HepG2 (cell line): Measurements from ENCODE around the gene CHMP1A. TPM values are rescaled to one million over a fixed set of nuclear protein-coding genes. Genes with fewer than 3 reads are reported as not detected.

Experiments used
- AGO1 ChIP-seq: fragments of 200-400 bp; formaldehyde crosslinking; IDR thresholded peaks from 2 replicates; pipeline ENCODE4 v1.6.1; 2017; ENCODE audit warnings: mild to moderate bottlenecking, low read depth, low read length, moderate library complexity; ENCODE audit not compliant: poor library complexity, severe bottlenecking
- EED ChIP-seq: sonication (generic); formaldehyde crosslinking; IDR thresholded peaks from 2 replicates; pipeline ENCODE4 v1.5.0; 2020; ENCODE audit warnings: mild to moderate bottlenecking, missing genetic modification reagents
- EP300 ChIP-seq, 3 experiments: sonication (generic) in 1 of 3; formaldehyde crosslinking in 1 of 3; IDR thresholded peaks; 2 replicates each; pipeline versions ENCODE4 v1.5.1 to v1.6.1; 2011 to 2020; ENCODE audit warnings: low read depth in 2 of 3, low read length in 2 of 3, borderline replicate concordance in 1 of 3, improper control_type of control experiment in 1 of 3, mild to moderate bottlenecking in 1 of 3, missing genetic modification reagents in 1 of 3, moderate library complexity in 1 of 3
- FOXO4 ChIP-seq: sonication (generic); formaldehyde crosslinking; conservative IDR thresholded peaks from 2 replicates; pipeline ENCODE4 v1.8.1; 2023; ENCODE audit warnings: missing genetic modification reagents
- MIER3 ChIP-seq: IDR thresholded peaks from 2 replicates; pipeline ENCODE4 v1.6.1; 2016; ENCODE audit warnings: missing compliant biosample characterization, borderline replicate concordance
- MNT ChIP-seq: fragments of 450-650 bp; IDR thresholded peaks from 2 replicates; pipeline ENCODE4 v1.6.1; 2016
- NFIC ChIP-seq: IDR thresholded peaks from 2 replicates; pipeline ENCODE4 v1.6.1; 2012; ENCODE audit warnings: mild to moderate bottlenecking, low read length, inconsistent platforms
- NFRKB ChIP-seq: fragments of 450-650 bp; IDR thresholded peaks from 2 replicates; pipeline ENCODE4 v1.6.1; 2017
- STAG1 ChIP-seq: sonication (generic); formaldehyde crosslinking; IDR thresholded peaks from 2 replicates; pipeline ENCODE4 v1.4.0; 2020; ENCODE audit warnings: missing genetic modification reagents
- ZEB1 ChIP-seq: IDR thresholded peaks from 2 replicates; pipeline ENCODE4 v1.6.1; 2012; ENCODE audit warnings: mild to moderate bottlenecking, low read depth, inconsistent platforms; ENCODE audit not compliant: insufficient replicate concordance
- ZFYVE20 ChIP-seq: sonication (generic); formaldehyde crosslinking; IDR thresholded peaks from 2 replicates; pipeline ENCODE4 v1.8.0; 2023; ENCODE audit warnings: low read depth, mild to moderate bottlenecking, moderate library complexity, missing genetic modification reagents, borderline replicate concordance
- ZIK1 ChIP-seq: sonication (generic); formaldehyde crosslinking; IDR thresholded peaks from 2 replicates; pipeline ENCODE4 v1.5.0; 2020; ENCODE audit warnings: mild to moderate bottlenecking, low read depth, missing genetic modification reagents, borderline replicate concordance
- ZNF253 ChIP-seq: sonication (generic); formaldehyde crosslinking; IDR thresholded peaks from 2 replicates; pipeline ENCODE4 v1.8.0; 2022; ENCODE audit warnings: mild to moderate bottlenecking, missing genetic modification reagents, borderline replicate concordance
- ZNF263 ChIP-seq: sonication (generic); formaldehyde crosslinking; IDR thresholded peaks from 2 replicates; pipeline ENCODE4 v1.4.0; 2020; ENCODE audit warnings: missing genetic modification reagents
- ZNF282 ChIP-seq: fragments of 450-650 bp; IDR thresholded peaks from 2 replicates; pipeline ENCODE4 v1.6.1; 2018; ENCODE audit not compliant: partially characterized antibody
- ZNF326 ChIP-seq: sonication (generic); formaldehyde crosslinking; IDR thresholded peaks from 2 replicates; pipeline ENCODE4 v1.4.0; 2020; ENCODE audit warnings: missing genetic modification reagents, borderline replicate concordance
- ZNF33B ChIP-seq: sonication (generic); formaldehyde crosslinking; IDR thresholded peaks from 2 replicates; pipeline ENCODE4 v1.5.1; 2020; ENCODE audit warnings: mild to moderate bottlenecking, missing genetic modification reagents
- ZNF383 ChIP-seq: sonication (generic); formaldehyde crosslinking; IDR thresholded peaks from 2 replicates; pipeline ENCODE4 v1.4.0; 2020; ENCODE audit warnings: missing genetic modification reagents, mild to moderate bottlenecking, borderline replicate concordance
- ZNF446 ChIP-seq: sonication (generic); formaldehyde crosslinking; IDR thresholded peaks from 2 replicates; pipeline ENCODE4 v1.5.0; 2020; ENCODE audit warnings: mild to moderate bottlenecking, missing genetic modification reagents
- ZNF468 ChIP-seq: sonication (generic); formaldehyde crosslinking; IDR thresholded peaks from 2 replicates; pipeline ENCODE4 v1.8.0; 2022; ENCODE audit warnings: mild to moderate bottlenecking, moderate library complexity, missing genetic modification reagents
- ZSCAN20 ChIP-seq: sonication (generic); formaldehyde crosslinking; IDR thresholded peaks from 2 replicates; pipeline ENCODE4 v1.4.0; 2020; ENCODE audit warnings: missing genetic modification reagents, mild to moderate bottlenecking, borderline replicate concordance
- polyA plus RNA-seq, 8 experiments: library from polyadenylated mRNA; depleted of rRNA in 3 of 8; stranded (reverse) in 7 of 8; unstranded in 1 of 8; fragments of >200 nt; fragmentation: Illumina TruSeq in 4 of 8; extraction: Trizol in 4 of 8; gene quantifications; 2 replicates each; pipeline versions ENCODE4 v1.2.1 to v1.2.3, GENCODE V29; 2011 to 2016; ENCODE audit warnings: low read depth in 4 of 8, missing spikeins in 1 of 8, mixed read lengths in 1 of 8; ENCODE audit not compliant: insufficient read depth in 1 of 8
- total RNA-seq, 5 experiments: library from RNA; depleted of rRNA; stranded (reverse); fragments of >200 nt; fragmentation: Illumina TruSeq; extraction: Trizol; gene quantifications; 2 replicates each; pipeline ENCODE4 v1.2.3, GENCODE V29; 2016; ENCODE audit warnings: low read depth in 1 of 5
- TF ChIP-seq, protein P1 (sequence below): sonication (generic); formaldehyde crosslinking; IDR thresholded peaks from 2 replicates; pipeline ENCODE4 v1.4.0; 2020; ENCODE audit warnings: missing genetic modification reagents
- TF ChIP-seq, protein P2 (sequence below): sonication (generic); formaldehyde crosslinking; IDR thresholded peaks from 2 replicates; pipeline ENCODE4 v1.4.0; 2020; ENCODE audit warnings: missing genetic modification reagents, borderline replicate concordance

Gene CHMP1A
- total and polyA plus RNA-seq, 2 of the 13 experiments (the other 11 are each of a cell fraction or from before 2014, with no cell fraction given) = 69.4 to 73.3 TPM

DNA sequence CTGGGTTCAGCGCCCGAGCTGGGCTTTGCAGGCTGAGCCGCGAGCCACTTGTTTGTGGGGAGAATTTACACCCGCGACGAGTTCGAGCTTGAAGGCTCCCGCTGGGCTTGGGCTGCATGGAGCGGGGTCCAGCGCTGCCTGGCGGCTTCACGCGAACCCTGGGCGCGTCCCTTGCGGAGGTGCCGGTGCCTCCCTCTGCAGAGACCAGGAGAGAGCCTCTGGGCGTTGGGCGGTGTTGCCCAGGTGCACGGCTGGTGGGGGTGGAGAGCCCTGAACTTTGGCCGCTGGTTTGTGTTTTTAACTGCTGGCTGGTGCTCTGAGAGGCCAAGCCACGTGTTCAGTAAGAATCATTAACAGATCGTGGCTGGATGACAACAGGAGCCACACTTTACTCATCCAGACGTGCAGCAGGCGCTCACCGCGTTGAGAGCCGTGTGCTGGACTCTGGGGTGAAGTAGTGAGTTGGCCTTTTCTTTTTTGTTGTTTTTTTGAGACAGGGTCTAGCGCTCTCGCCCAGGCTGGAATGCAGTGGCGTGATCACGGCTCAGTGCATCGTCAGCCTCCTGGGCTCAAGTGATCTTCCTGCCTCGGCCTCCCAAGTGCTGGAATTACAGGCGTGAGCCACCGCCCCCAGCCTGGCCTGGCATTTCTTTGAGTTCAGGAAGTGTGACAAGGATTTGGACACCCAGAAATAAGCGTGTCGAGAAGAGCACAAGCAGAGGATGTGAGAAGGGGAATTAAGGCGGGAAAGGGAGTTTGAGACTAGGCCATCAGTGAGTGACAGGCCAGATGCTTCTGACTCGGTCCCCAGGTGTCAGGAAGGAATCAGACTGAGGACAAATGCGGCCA, 29.8 kb upstream of the CHMP1A start (continued):
- TF ChIP-seq ZFYVE20 (peak; percentile 42; the same call in 1 of the 2 replicates), AGO1 (no peak), STAG1 (CRISPR knock-in tag) (peak; percentile 58), FOXO4 (CRISPR knock-in tag) (no peak), ZNF326 (CRISPR knock-in tag) (peak; percentile 82; the same call in 1 of the 2 replicates), ZSCAN20 (peak; percentile 97), MIER3 (CRISPR knock-in tag) (peak; percentile 97), ZNF446 (CRISPR knock-in tag) (no peak), NFIC (peak; percentile 74; the same call in 1 of the 2 replicates), EP300 (IDR thresholded peaks at IDR 0.05; ENCODE audit: low read depth in 2 of 2, low read length in 2 of 2) (peak in 1 of 2 experiments; percentile 92; a peak in 3 of 4 replicates), EP300 (CRISPR knock-in tag; IDR thresholded peaks at IDR 0.05; ENCODE audit: borderline replicate concordance) (peak; percentile 86), ZNF468 (peak; percentile 77; the same call in 1 of the 2 replicates), EED (CRISPR knock-in tag) (peak; percentile 80), ZIK1 (CRISPR knock-in tag) (peak; percentile 98), ZNF33B (peak; percentile 97), ZEB1 (peak; percentile 98), NFRKB (no peak), ZNF263 (CRISPR knock-in tag) (peak; percentile 86), MNT (peak; percentile 99), ZNF253 (no peak; the same call in 1 of the 2 replicates), ZNF282 (no peak), ZNF383 (CRISPR knock-in tag) (no peak)
- TF ChIP-seq, protein P1, sequence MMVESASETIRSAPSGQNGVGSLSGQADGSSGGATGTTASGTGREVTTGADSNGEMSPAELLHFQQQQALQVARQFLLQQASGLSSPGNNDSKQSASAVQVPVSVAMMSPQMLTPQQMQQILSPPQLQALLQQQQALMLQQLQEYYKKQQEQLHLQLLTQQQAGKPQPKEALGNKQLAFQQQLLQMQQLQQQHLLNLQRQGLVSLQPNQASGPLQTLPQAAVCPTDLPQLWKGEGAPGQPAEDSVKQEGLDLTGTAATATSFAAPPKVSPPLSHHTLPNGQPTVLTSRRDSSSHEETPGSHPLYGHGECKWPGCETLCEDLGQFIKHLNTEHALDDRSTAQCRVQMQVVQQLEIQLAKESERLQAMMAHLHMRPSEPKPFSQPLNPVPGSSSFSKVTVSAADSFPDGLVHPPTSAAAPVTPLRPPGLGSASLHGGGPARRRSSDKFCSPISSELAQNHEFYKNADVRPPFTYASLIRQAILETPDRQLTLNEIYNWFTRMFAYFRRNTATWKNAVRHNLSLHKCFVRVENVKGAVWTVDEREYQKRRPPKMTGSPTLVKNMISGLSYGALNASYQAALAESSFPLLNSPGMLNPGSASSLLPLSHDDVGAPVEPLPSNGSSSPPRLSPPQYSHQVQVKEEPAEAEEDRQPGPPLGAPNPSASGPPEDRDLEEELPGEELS = peak; percentile 94
- TF ChIP-seq, protein P2, sequence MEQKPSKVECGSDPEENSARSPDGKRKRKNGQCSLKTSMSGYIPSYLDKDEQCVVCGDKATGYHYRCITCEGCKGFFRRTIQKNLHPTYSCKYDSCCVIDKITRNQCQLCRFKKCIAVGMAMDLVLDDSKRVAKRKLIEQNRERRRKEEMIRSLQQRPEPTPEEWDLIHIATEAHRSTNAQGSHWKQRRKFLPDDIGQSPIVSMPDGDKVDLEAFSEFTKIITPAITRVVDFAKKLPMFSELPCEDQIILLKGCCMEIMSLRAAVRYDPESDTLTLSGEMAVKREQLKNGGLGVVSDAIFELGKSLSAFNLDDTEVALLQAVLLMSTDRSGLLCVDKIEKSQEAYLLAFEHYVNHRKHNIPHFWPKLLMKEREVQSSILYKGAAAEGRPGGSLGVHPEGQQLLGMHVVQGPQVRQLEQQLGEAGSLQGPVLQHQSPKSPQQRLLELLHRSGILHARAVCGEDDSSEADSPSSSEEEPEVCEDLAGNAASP (CRISPR knock-in tag) = peak; percentile 86
